Activated naive CD8-positive, alpha-beta T cell (primary cell): ENCODE measurements around the gene ATP2A3.

Experiments used
- H3K27ac Mint-ChIP-seq: one replicate; pipeline ENCODE4 v1.8.0; 2021; ENCODE audit warnings: mixed read lengths
- H3K27me3 Mint-ChIP-seq: one replicate; pipeline ENCODE4 v1.8.0; 2021; ENCODE audit warnings: mixed read lengths
- H3K36me3 Mint-ChIP-seq: one replicate; pipeline ENCODE4 v1.8.0; 2021; ENCODE audit warnings: mixed read lengths
- H3K4me1 Mint-ChIP-seq: one replicate; pipeline ENCODE4 v1.8.0; 2021; ENCODE audit warnings: low read depth, mixed read lengths
- H3K4me3 Mint-ChIP-seq: one replicate; pipeline ENCODE4 v1.8.0; 2021; ENCODE audit warnings: mild to moderate bottlenecking, mixed read lengths
- H3K9me3 Mint-ChIP-seq: one replicate; pipeline ENCODE4 v1.8.0; 2021; ENCODE audit warnings: low read depth, mixed read lengths

The ATP2A3 gene

DNA sequence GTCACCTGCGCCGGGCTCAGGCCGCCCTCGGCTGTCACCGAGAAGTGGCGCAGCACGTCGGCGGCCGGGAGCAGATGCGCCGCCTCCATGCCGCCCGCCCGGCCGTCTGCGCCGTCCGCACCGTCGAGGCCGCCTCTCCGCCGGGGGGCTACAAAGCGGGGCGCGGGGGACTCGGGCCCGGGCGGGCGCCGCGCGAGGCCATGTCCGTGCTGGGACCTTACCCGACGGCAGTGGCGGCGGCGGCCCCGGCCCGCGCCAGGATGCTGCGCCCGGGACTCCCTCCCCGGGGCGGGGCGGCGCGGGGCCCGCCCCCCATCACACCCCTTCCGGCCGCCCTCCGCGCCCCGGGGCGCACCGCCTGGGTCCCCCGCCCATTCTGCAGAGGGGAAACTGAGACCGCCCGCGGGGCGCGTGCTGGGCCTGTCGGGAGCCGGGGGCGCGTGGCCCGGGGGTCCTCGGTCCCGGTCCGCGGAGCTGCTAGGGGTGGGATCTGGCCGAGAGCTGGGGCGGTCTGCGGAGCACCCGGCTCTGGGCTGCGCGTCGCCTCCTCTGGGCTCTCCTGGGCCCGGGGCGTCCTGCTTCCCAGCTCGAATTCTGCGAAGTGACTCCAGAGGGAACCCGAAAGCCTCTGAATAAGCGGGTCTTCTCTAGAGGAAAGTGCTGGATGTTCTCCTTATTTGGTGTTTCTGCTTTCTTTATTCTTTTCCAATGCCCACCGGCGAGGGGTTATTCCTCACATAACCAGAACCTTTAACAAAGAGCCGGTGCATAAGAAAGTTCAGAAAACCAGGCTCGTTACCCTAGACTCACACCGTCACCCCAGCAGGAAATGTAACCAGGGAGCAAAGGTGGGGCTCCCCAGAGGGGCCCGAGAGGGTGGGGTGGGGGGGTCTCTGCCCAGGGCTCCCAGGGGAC is at the start of gene ATP2A3:
Gene ATP2A3, minus strand, starts transcription at position 235 of the 915 bp plus-strand sequence. Its CDS starts 146 bp downstream, at position 89.
- peak within 1 kb of the TSS; percentile 91 for H3K4me3 Mint-ChIP-seq
- H3K36me3 Mint-ChIP-seq, result no peaks in the 10 kb centered on the region
- peaks cover 45% of the 10 kb centered on the region for H3K4me1 Mint-ChIP-seq
- H3K27ac Mint-ChIP-seq, result peak within 1 kb of the TSS; percentile 83
- no peaks in the 10 kb centered on the region for H3K9me3 Mint-ChIP-seq
- H3K27me3 Mint-ChIP-seq, result no peaks in the 10 kb centered on the region

GRCh38 chr17:4010754-4011153 is 46.5 kb upstream of the ATP2A3 start:
- no peak overlapping the region for H3K4me3 Mint-ChIP-seq
- no peak overlapping the region for H3K27ac Mint-ChIP-seq
- H3K36me3 Mint-ChIP-seq, result peaks cover 8% of the 10 kb centered on the region
- H3K9me3 Mint-ChIP-seq, result no peaks in the 10 kb centered on the region
- no peaks in the 10 kb centered on the region for H3K4me1 Mint-ChIP-seq
- no peaks in the 10 kb centered on the region for H3K27me3 Mint-ChIP-seq

- peaks cover 5% of the 10 kb centered on the region for H3K4me1 Mint-ChIP-seq
- no peak overlapping the region for H3K27ac Mint-ChIP-seq
- H3K9me3 Mint-ChIP-seq, result no peaks in the 10 kb centered on the region
- no peaks in the 10 kb centered on the region for H3K27me3 Mint-ChIP-seq
- peaks cover 5% of the 10 kb centered on the region for H3K36me3 Mint-ChIP-seq
- H3K4me3 Mint-ChIP-seq, result no peak overlapping the region
Observed at GRCh38 chr17:4009186-4009785, 45.0 kb upstream of the ATP2A3 start.

DNA sequence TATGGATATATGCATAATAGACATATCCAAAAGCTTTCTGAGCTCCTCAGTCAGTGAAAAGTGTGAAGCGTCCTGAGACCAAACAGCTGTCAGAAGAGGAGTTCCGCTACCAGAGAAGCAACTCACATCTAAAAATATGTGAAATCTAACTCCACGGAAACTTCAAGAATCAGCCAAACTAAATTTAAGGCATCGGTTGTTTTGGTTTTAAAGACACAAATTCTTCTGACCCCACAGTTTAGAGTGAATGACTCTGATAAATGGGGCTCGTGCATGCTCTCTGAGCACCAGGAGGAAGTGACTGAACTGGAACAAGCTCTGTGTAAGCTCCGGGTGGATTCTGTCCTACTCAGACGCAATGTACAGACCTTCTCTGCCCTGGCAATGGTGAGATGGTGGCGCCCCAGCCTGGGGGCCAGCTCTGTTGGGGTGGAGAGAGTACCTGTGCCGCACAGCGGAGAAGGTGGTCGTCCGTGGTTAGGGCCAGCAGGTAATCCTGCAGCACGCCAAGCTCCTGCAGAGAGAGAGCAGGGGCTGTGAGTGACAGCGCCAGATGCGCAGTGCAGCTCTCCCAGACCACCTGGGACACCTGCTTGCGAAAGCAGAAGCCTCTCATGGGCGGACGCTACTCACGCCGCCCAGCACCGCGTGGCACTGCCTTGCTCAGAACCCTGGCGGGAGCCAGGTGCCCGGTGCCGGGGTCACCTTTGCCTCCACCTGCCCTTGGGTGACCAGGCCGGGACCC is 44.4 kb upstream of the ATP2A3 start:
- no peak overlapping the region for H3K4me3 Mint-ChIP-seq
- peaks cover 6% of the 10 kb centered on the region for H3K4me1 Mint-ChIP-seq
- H3K27me3 Mint-ChIP-seq, result no peaks in the 10 kb centered on the region
- H3K27ac Mint-ChIP-seq, result no peak overlapping the region
- peaks cover 5% of the 10 kb centered on the region for H3K36me3 Mint-ChIP-seq
- H3K9me3 Mint-ChIP-seq, result no peaks in the 10 kb centered on the region

- H3K27me3 Mint-ChIP-seq, result no peaks in the 10 kb centered on the region
- H3K4me3 Mint-ChIP-seq, result no peak overlapping the region
- peaks cover 6% of the 10 kb centered on the region for H3K4me1 Mint-ChIP-seq
- no peak overlapping the region for H3K27ac Mint-ChIP-seq
- peaks cover 4% of the 10 kb centered on the region for H3K36me3 Mint-ChIP-seq
- no peaks in the 10 kb centered on the region for H3K9me3 Mint-ChIP-seq
Observed at GRCh38 chr17:4008082-4008435, 43.8 kb upstream of the ATP2A3 start.

DNA sequence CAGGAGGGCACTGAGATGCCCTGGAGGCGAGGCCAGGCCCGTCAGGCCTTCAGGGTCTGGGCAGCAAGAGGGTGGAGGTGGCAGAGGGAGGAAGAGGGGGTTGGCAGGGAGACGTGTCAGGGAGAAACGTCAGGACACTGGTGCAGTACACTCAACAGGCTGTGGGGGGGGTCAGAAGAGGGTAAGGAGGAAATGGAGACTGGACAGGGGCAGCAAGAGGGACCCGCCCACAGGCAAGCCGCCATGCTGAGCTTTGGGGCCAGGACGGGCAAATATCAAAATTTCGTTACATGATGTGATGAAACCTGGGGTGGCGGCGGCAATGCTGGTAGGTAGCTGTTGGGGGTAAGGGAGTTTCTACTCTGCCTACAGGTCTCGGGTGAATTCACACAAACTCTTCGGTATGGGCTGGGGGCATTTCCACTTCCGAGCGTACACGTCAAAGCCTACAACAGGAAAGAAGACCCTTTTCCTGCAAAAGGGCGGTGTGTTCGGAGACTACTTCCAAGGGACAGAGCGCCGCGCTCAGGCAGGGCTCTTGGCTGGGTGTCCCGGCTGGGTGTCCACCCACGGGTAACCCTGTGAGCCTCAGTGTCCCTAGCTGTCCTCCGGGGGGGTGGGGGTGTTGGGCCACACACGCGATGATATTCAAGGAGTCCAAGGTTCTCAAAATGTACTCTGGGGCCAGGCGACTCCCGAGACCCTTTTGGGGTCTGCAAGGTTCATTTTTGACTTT is 43.3 kb upstream of the ATP2A3 start:
- no peak overlapping the region for H3K4me3 Mint-ChIP-seq
- H3K9me3 Mint-ChIP-seq, result no peaks in the 10 kb centered on the region
- H3K36me3 Mint-ChIP-seq, result peaks cover 2% of the 10 kb centered on the region
- no peaks in the 10 kb centered on the region for H3K27me3 Mint-ChIP-seq
- H3K27ac Mint-ChIP-seq, result no peak overlapping the region
- H3K4me1 Mint-ChIP-seq, result peaks cover 6% of the 10 kb centered on the region

- Mint-ChIP-seq H3K9me3 (no peaks in the 10 kb centered on the region), H3K36me3 (no peaks in the 10 kb centered on the region), H3K4me3 (no peak overlapping the region), H3K27ac (no peak overlapping the region), H3K4me1 (peaks cover 6% of the 10 kb centered on the region), H3K27me3 (no peaks in the 10 kb centered on the region)
Observed at GRCh38 chr17:4006745-4007211, 42.5 kb upstream of the ATP2A3 start.

DNA sequence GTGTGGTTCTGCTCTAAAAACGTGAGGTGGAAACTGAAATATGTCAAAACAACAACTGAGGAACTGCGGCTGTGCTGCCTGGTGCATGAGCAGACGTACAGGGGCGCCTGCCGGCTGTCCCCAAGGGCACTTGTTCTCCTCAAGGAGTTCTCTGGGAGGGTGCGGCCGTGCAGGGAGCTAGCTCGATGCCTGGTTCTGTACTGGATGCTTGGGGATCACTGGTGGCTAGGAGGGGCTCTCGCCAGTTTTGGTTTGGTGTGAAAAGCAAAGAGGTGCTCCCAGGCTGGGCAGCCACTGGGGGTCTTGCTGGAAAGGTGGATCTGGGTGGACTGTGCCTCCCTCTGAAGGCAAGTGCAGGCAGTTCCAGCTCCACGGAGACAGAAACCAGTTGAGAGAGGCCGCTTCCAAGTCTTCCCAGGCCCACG is 41.9 kb upstream of the ATP2A3 start:
- Mint-ChIP-seq H3K27me3 (no peaks in the 10 kb centered on the region), H3K27ac (no peak overlapping the region), H3K4me1 (peaks cover 6% of the 10 kb centered on the region), H3K36me3 (no peaks in the 10 kb centered on the region), H3K9me3 (no peaks in the 10 kb centered on the region), H3K4me3 (no peak overlapping the region)

GRCh38 chr17:4005296-4006164 is 41.3 kb upstream of the ATP2A3 start:
- Mint-ChIP-seq H3K27ac (no peak overlapping the region), H3K9me3 (no peaks in the 10 kb centered on the region), H3K27me3 (no peaks in the 10 kb centered on the region), H3K4me3 (no peak overlapping the region), H3K36me3 (no peaks in the 10 kb centered on the region), H3K4me1 (peaks cover 6% of the 10 kb centered on the region)

DNA sequence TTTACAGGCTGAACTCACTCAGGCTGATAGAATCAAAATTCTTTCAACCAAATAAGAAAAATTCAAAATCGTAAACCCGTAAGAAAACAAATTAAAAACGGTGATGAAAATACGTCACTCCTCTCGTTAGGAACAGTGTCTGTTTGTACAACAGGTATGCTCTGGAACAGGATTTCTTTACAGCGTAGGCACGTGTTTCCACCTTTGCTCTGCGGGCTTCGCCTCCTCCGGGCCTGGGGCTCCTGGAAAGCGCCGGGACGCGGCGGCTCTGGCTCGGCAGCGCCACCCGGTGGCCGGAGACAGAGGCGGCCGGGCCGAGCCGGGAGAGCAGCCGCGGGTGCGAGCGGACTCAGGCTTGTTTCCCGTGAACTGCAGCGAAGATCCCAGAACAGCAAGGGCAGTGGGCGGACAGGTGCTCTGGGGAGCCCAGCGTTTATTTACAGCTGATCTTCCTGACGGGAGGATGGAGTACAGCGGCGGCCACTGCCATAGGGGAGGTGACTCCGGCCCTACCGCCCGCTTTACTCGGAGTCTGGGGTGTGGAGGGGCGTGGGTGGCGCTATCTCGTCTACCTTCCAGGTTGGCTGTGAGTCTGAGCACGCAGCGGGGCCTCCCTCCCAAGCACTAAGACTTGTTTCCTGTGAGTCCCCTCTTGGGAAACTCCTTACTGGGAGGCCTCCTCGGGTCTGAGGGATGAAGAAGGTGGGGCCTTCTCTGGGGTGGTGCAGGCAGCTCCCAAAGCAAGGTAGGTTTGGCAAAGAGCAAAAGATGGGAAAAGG is 40.5 kb upstream of the ATP2A3 start:
- H3K4me3 Mint-ChIP-seq, result no peak overlapping the region

DNA sequence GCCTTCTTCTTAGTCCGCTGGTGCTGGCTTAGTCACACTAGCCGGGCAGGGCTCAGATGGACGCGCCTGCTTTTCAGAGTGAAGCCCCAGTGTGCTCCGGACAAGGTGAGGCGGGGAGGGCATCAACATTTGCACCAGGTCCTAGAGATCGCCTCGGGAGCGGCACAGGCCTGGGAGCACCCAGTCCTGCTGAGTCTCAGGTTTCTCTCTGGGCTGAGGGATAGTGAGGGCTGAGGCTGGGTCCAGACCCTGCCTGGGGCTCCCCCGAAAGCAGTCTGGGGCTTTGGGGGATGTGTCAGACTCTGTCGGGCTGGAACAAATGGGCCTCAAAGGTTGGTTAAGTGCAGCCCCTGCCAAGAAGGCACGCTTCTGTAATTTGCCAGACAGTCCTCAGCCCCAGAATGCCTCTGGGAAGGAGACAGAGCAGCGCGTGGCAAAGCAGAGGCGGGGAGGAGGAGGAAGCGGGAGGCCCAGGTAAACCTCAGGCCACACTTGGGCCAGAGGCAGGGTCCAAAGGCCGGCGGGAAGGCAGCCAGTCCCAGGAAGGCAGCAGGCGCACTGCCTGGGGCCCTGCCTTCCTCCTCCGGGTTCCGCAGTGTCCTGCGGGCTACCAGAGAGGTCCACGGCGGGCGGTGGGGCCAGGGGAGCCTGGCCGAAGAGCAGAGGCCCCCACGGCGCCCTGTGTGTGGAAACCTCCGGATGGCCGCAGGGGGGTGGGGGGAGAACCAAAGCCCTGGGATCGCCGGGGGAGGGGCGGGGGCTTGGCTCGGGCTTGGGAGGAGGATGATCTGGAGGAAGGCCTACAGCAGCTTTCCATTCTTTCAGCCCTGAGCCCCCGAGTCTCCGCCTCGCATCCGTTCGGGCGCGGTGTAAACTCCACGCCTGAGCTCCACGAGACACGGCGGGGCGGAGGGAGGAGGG is 39.5 kb upstream of the ATP2A3 start:
- peaks cover 6% of the 10 kb centered on the region for H3K4me1 Mint-ChIP-seq
- H3K27ac Mint-ChIP-seq, result no peak overlapping the region
- H3K27me3 Mint-ChIP-seq, result no peaks in the 10 kb centered on the region
- no peak overlapping the region for H3K4me3 Mint-ChIP-seq
- H3K36me3 Mint-ChIP-seq, result no peaks in the 10 kb centered on the region
- H3K9me3 Mint-ChIP-seq, result no peaks in the 10 kb centered on the region

More for the DNA sequence above, 40.5 kb upstream of the ATP2A3 start:
- Mint-ChIP-seq H3K27ac (no peak overlapping the region), H3K27me3 (no peaks in the 10 kb centered on the region), H3K9me3 (no peaks in the 10 kb centered on the region), H3K4me1 (peaks cover 6% of the 10 kb centered on the region), H3K36me3 (no peaks in the 10 kb centered on the region)

- Mint-ChIP-seq H3K36me3 (no peaks in the 10 kb centered on the region), H3K4me3 (no peak overlapping the region), H3K27me3 (no peaks in the 10 kb centered on the region), H3K4me1 (peaks cover 6% of the 10 kb centered on the region), H3K9me3 (no peaks in the 10 kb centered on the region), H3K27ac (no peak overlapping the region)
Observed at GRCh38 chr17:4003131-4003500, 38.9 kb upstream of the ATP2A3 start.
